Fibroblast of skin of back (primary cell): ENCODE data around the gene VWA5B2.
"Not testable (repeated sequence)": the region's sequence is repeated elsewhere in the genome, so short reads cannot be mapped to it uniquely, and the experiment has no call there.

ENCODE experiments used
- DNase-seq: peaks from one replicate; pipeline ENCODE4 v3.0.0-alpha.2; 2013

Gene VWA5B2

DNA sequence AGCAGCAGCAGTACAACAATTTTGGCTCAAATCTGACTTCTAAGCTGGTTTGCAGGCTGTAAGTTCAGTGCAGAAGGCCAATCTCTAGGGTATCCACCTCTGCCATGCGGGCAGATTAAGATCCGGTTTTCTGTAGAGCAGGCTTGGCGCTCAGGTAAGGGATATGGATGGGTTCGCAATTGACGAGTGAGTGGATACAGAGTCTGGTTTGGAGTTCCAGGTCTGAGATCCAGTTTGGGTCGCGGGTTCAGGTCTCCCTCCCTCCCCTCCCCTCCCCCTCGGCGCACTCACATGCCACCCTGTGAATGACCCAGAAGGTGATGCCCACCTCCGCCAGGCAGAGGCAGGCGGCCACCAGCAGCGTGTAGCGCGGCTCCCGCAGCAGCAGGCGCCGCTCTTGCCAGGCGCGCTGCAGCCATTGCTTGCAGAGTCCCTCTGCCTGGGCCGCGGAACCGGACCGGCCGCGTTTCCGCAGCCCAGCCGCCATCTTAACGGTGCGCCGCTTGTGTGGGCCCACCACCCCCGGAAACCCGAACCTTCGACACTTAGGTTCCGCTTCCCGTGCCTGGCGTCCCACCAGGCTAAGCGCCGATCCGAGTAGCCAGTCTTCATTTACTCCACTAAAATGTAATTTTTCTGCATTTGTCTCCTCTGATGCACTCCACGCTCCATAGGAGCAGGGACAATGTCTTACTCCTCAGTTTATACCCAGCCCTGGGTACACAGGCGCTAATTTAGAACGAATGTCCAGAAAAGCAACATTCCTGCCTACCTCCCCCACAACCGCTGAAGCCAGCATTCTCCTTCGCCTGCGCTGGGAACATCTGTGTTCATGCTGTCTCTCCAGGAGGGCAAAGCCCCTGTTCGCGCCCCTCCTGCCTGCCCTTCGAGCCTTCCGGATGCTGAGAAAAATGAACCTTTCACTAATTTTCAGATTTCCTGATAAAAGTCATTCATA is 19.3 kb downstream of the VWA5B2 start, which contains the start of gene ALG3:
TSS of gene ALG3 (minus strand) at position 509 of the 958 bp plus-strand sequence. CDS start at position 487, 22 bp downstream.
- peak; percentile 86 for DNase-seq

- peak; percentile 97 for DNase-seq
Observed at GRCh38 chr3:184249412-184250166, 20.2 kb downstream of the VWA5B2 start, which contains the start of gene EEF1AKMT4. TSS of gene EEF1AKMT4 (plus strand) at chr3:184249672. CDS start at chr3:184249695, 23 bp downstream.

GRCh38 chr3:184250167-184250828 is 20.9 kb downstream of the VWA5B2 start:
- peak; percentile 87 for DNase-seq

GRCh38 chr3:184255291-184256039 is 26.1 kb downstream of the VWA5B2 start:
- DNase-seq = no peak

- no peak for DNase-seq
Observed at GRCh38 chr3:184257083-184257915, 27.9 kb downstream of the VWA5B2 start.

DNA sequence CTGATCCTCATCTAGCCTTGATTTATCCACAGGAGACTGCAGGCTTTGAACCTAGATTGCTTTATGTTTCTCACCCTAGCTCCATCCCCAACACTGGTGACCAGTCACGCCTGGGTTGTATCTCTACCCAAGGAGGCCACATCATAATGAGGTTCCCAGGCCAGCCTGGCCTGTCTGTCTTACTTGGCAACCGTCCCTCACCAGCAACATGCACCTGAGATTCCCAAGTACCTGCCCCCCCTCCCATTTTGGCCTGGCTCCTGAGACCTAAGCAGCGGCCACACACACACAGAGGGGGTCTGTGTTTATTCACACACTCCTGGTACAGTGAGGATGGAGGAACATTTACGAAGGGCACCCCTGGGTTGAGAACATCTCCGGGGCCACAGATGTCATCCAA is 29.5 kb downstream of the VWA5B2 start:
- no peak for DNase-seq

DNA sequence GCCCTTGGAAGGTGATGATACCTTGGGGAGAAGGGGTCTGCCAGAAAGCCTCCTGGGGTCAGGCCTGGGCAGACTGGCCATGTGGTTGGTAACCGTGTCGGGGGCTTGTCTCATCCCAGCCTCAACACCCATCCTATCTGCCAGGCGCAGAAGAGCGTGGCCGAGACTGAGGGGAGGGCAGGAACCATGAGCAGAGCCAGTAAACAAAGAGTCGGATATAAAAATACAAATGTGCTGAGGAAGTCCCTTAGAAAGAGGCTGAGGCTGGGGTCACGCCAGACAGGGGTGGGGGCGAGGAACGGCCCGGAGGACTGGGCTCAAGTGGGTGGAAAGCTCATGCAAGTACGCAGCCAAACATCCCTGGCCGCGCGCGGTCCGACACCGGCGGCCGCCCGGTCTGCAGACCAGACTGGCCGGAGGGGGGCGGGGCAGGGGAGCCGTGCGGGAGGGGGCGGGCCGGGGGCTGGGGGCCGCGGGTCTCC is 30.1 kb downstream of the VWA5B2 start:
- no peak for DNase-seq

DNA sequence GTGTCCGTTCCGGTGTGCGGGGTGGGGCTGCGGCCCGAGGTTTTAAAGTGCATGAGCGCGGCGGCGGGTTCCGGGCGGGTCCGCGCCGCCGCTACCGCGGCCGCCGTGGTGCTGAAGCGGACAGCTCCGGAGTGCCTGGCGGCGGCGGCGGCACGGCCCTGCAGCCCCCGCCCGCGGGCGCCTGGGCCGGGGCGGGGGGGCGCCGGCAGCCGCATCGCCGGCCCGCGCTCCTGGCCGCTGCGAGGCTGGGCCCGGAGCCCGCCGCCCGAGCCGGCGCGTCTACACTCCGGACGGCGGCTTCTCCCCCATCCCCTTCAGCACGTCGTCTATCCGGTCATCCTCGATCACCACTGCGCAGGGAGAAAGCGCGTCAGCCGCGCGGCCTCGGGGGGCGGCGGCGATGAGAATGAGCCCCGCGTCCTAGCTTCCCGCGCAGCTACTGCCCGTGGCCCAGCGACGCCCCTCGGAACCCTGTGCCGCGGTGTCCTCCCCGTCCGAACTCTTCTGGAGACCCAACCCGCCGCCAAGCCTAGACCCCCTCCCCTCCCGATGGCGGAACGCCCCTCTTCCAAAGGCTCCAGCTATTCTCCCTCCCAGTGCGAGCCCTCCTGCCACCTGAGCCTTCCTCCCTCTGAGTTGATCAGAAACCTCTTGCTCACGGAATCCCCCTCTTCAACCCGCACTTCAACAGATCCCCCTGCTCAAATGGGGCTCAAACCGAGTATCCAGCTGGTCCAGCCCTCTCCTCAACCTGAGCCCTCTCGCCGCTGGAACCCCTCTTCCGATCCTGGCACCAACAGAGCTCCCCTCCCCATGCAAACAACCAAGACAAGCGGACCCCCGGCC is 30.7 kb downstream of the VWA5B2 start:
- peak; percentile 31 for DNase-seq

GRCh38 chr3:184260724-184261269 is 31.4 kb downstream of the VWA5B2 start:
- DNase-seq = no peak

- DNase-seq = peak; percentile 58
Observed at GRCh38 chr3:184261270-184261853, 32.0 kb downstream of the VWA5B2 start, which contains the start of gene CAMK2N2. TSS of gene CAMK2N2 (minus strand) at chr3:184261553. CDS start at chr3:184261285, 268 bp downstream.

DNA sequence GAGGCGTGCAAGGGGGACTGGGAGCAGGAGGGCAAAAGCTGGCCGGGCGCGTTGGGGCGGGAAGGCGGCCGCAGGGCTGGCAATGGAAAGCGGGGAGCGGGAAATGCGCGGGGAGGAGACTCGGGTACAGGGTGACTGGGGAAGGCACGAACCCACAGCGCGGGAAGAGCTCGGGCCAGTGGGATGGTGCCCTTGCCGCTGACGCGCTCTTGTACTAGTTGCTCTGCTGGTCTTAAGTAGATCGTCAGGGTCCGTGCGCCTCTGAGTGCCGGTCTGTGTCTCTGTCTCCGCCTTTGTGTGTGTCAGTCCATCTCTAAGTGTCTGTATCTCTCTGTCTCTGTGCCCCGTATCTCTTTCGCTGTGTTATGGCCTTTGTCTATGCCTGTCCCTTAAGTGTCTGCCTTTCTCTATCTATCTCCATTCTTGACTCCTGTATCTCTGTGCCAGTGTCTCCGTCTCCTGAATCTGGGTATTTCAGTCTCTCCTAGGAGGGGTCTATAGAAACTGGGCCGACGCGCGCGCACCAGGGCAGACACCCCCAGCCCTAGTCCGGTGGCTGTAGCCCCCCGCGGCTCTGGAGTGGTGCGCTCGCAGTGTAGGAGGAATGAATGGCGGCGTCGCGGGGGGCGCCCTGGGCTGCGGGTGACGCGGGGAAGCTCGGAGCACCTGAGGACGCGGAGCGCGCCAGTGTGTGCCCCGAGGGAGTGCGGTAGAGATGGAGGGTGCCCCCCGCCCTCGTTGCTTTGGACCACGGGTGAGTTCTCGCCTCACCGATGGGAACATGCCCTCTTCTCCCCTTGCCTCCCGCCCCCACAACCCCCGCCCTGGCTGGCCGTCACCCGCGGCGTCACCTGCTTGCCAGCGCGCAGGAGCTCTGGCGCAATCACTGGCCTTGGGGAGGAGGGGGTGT is 32.7 kb downstream of the VWA5B2 start:
- peak; percentile 13 for DNase-seq

- no peak for DNase-seq
Observed at GRCh38 chr3:184262764-184263179, 33.4 kb downstream of the VWA5B2 start.

DNA sequence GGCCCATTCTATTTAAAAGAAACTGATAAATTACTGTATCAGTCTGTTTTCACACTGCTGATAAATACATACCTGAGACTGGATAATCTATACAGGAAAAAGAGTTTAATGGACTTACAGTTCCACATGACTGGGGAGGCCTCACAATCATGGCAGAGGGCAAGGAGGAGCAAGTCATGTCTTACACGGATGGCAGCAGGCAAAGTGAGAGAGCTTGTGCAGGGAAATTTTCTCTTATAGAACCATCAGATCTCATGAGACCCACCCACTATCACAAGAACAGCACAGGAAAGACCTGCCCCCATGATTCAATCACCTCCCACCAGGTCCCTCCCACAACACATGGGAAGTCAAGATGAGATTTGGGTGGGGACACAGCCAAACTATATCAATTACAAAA is 37.9 kb downstream of the VWA5B2 start:
- DNase-seq = not testable (repeated sequence)

GRCh38 chr3:184272269-184272668 is 42.9 kb downstream of the VWA5B2 start:
- DNase-seq = no peak

DNA sequence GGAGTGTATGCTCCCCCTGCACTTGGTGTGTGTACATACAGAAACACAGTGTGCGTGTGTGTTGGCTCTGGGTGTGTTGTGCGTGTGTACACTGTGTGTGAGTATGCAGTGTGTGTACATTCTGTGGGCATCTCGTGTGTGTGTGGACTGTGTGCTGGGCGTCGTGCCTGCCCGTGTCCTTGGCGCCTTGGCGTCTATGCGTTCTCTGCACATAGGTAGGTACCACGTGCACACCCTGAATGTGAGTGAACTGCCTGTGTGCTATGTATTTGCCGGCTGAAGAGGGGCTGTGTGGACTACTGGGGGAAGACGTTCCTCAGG is 46.0 kb downstream of the VWA5B2 start:
- DNase-seq = no peak

DNA sequence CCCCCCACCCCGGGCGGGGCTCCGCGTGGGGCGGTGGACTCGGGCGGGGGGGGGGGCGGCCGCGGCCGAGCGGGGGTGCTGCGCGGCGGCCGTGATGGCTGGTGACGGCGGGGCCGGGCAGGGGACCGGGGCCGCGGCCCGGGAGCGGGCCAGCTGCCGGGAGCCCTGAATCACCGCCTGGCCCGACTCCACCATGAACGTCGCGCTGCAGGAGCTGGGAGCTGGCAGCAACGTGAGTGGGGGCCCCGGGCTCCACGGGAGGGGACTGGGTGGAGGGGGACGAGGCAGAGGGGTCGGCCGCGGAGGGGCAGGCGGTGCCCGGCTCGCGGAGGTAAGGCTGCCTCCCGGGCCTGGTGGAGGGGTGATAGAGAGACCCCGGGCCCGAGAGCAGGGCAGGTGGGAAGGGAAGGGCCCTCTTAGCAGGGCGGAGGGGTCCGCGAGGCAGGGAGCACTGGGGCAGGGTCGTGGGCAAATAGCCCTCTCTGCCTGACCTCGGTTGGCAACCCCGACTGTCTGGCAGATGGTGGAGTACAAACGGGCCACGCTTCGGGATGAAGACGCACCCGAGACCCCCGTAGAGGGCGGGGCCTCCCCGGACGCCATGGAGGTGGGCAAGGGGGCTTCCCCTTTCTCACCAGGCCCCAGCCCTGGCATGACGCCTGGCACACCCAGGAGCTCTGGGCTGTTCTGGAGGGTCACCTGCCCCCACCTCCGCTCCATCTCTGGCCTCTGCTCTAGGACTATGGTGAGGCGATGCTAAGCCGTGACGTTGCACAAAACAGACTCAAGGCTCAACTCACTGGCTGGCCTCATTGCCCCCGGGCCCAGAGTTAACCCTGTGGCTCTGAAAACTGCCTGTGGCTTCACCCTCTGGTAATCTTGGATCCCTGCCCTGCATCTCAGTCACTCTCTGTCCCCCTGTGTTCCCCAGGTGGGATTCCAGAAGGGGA is 46.9 kb downstream of the VWA5B2 start, which contains the start of gene ECE2:
TSS of gene ECE2 (plus strand) at position 62 of the 950 bp plus-strand sequence. CDS start at position 194, 132 bp downstream.
- DNase-seq = peak; percentile 9

- no peak for DNase-seq
Observed at GRCh38 chr3:184277366-184277765, 48.0 kb downstream of the VWA5B2 start.
